Aorta (tissue), 5 donors: ENCODE measurements around the gene MYO7B. TPM values are rescaled to one million over a fixed set of nuclear protein-coding genes. Genes with fewer than 3 reads are reported as not detected.

ENCODE experiments used
- ATAC-seq: fragments of 200-7000 bp; cut with Tn5 transposase; one replicate; pipeline ENCODE4 v1.9.1; 2022; ENCODE audit warnings: moderate library complexity; ENCODE audit not compliant: low FRiP score
- DNase-seq, 2 donors: peaks; one replicate each; pipeline ENCODE4 v3.0.0-alpha.2; 2020
- H3K27ac ChIP-seq, 2 donors: one replicate each; pipeline ENCODE4 v1.5.1; 2013; ENCODE audit warnings: low read length in 2 of 2, mild to moderate bottlenecking in 2 of 2, moderate library complexity in 2 of 2, control low read depth in 1 of 2, inconsistent platforms in 1 of 2, low read depth in 1 of 2
- H3K27me3 ChIP-seq, 2 donors: one replicate each; pipeline ENCODE4 v1.6.1; 2013; ENCODE audit warnings: control low read depth in 1 of 2, low read length in 1 of 2, mild to moderate bottlenecking in 1 of 2, moderate library complexity in 1 of 2; ENCODE audit not compliant: insufficient read depth in 2 of 2, control insufficient read depth in 1 of 2
- H3K36me3 ChIP-seq, 2 donors: one replicate each; pipeline ENCODE4 v1.6.1; 2013; ENCODE audit warnings: control low read depth in 1 of 2, low read length in 1 of 2, mild to moderate bottlenecking in 1 of 2; ENCODE audit not compliant: insufficient read depth in 2 of 2, control insufficient read depth in 1 of 2
- H3K4me1 ChIP-seq, 2 donors: one replicate each; pipeline ENCODE4 v1.6.1; 2013; ENCODE audit warnings: low read length in 2 of 2, control low read depth in 1 of 2, mild to moderate bottlenecking in 1 of 2, moderate library complexity in 1 of 2; ENCODE audit not compliant: insufficient read depth in 2 of 2, control insufficient read depth in 1 of 2
- H3K4me3 ChIP-seq, 2 donors: one replicate each; pipeline ENCODE4 v1.5.1; 2013; ENCODE audit warnings: low read length in 2 of 2, control low read depth in 1 of 2, mild to moderate bottlenecking in 1 of 2
- H3K9me3 ChIP-seq: one replicate; pipeline ENCODE4 v1.6.1; 2013; ENCODE audit warnings: mild to moderate bottlenecking, low read length; ENCODE audit not compliant: control insufficient read depth
- WGBS, 2 donors: extraction: QIAGEN DNeasy Blood & Tissue Kit; methylation state at CpG; one replicate each; pipeline ENCODE4 v1.1.7; 2013; 5-methylcytosine and 5-hydroxymethylcytosine counted together
- intact Hi-C, 2 donors: fragments of 100-400 bp; cut with DNase I; formaldehyde crosslinking; loops; one replicate each; pipeline versions ENCODE4 v1.14.2 to v1.15.0; 2022
- polyA plus RNA-seq, 2 donors: library from polyadenylated mRNA; stranded (reverse); fragments of 200-250 nt; gene quantifications; one replicate each; pipeline ENCODE4 v1.2.3, GENCODE V29; 2013
- total RNA-seq, 2 donors: library from RNA; stranded (reverse); fragmentation: NEBNext Ultra II Directional; extraction: Animal tissue kit (Norgen Biotek cat#: 25700); gene quantifications; one replicate each; pipeline ENCODE4 v1.2.1, GENCODE V29; 2021
- donor health status: healthy with polysubstance abuse.
- donor health status: Bipolar disorder and iron deficiency.
- donor health status: DM: no; HTN: no; CAD: no.
- donor health status: DM: no; HTN: no; CAD: no.
- donor health status: DM: yes; HTN: yes; CAD: no.

Gene MYO7B
- total and polyA plus RNA-seq, 4 donors = 0.32 to 26.3 (median 1.6) TPM

DNA sequence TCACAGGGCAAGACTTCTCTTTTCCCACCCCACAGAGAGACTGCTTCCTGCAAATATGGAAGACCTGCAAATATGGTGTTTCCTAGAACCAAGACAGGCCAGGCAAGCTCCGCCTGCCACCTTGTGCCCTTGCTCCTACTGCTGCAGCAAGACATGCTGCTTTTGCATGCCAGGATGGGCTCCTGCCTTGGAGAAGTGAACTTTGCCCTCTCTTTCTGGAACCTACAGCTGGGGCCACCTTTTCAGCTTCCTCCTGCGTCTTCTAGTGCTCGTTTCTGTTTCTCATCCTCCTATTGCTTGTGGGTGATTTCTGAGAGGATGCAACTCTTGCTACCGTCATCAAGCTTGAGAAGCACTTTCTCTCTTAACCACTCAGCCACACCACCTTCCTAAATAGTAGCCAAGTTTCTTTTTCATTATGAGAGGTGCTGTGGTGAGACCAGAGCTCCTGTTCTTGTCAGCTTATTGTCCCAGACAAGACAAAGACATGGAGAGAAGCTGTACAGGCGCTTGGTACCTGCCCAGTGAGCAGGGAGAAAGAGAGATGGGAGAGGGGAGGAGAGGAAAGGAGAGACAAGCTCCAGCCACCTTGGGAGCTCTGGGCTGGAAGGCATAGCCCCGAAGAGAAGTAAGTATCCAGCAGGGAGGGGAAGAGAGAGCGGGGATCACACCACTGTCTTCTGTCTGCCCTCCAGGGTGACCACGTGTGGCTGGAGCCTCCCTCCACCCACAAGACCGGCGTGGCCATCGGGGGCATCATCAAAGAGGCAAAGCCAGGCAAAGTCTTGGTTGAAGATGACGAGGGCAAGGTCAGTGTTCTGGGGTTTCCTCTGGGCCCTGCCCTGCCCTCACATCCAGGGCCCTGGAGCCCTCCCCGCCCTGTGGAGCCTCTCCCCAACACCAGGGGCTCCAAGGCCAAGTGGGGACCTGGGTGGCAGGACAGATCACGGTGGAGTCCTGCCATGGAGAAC, 28.3 kb downstream of the MYO7B start:
- H3K4me3 ChIP-seq = no peak overlapping the region
- ATAC-seq = no peak

DNA sequence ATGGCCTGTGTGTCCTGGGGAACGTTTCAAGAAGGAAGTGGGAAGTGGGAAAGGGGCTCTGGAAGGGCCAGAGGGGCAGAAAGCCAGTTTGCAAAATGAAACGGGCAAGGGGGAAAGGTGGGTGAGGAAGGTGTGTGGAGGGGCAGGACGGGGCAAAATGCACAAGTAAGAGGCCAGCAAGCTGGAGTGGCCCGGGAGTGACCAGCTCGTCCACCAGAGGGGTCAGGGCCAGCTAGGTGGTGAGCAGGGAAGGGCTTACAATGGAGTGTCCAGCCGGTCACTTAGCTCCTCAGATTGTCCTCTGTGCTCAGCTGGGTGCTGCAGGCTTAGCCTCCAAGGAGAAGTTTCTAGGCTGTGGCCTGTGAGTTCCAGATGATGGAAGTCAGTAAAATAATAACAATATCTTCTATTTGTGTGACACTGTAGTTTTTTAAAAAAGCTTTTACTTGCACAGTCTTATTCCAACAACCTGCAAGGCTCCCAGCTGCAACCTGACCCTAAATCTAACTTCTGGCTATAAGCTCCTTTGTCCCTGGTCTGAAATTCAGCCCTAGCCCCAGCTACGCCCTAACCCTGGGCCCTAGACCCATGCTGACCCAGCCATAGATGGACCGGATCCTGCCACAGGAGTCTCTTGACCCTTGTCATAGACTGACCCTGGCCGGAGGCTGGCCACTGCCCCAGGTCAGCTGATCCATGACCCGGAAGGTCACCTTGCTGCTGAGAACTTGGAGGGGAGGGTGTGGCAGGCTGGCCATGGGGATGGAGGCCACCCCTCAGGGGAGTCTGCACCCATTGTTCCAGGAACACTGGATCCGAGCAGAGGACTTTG, 29.2 kb downstream of the MYO7B start:
- DNase-seq = no peak
- Histone ChIP-seq H3K27me3 (no peaks in the 10 kb centered on the region), H3K4me3 (no peak overlapping the region), H3K36me3 (no peaks in the 10 kb centered on the region), H3K27ac (no peak overlapping the region), H3K9me3 (no peaks in the 10 kb centered on the region), H3K4me1 (peaks cover under 1 to 5% of the 10 kb centered on the region in 2 donors)
- WGBS, 2 donors = 95 to 98% methylated on average over 11 of the region's 11 CpGs
- intact Hi-C loops = loop anchor here (5.0 to 10.0 kb wide), 2 partner anchors 37 to 140 kb away; partner anchors contain the start of gene IWS1 (in 1 of the 2)
- ATAC-seq = no peak

More for the DNA sequence above, 28.3 kb downstream of the MYO7B start:
- DNase-seq = no peak
- intact Hi-C loops = loop anchor here in 1 of 2 donors (10.0 kb wide), 1 partner anchor 139 kb away; no protein-coding TSS in a partner anchor
- Histone ChIP-seq H3K27ac (no peak overlapping the region), H3K4me1 (peaks cover 0 to 8% of the 10 kb centered on the region in 2 donors), H3K27me3 (no peaks in the 10 kb centered on the region), H3K36me3 (no peaks in the 10 kb centered on the region), H3K9me3 (no peaks in the 10 kb centered on the region)
- 88% methylated on average over 14 of the region's 14 CpGs for WGBS, 2 donors

DNA sequence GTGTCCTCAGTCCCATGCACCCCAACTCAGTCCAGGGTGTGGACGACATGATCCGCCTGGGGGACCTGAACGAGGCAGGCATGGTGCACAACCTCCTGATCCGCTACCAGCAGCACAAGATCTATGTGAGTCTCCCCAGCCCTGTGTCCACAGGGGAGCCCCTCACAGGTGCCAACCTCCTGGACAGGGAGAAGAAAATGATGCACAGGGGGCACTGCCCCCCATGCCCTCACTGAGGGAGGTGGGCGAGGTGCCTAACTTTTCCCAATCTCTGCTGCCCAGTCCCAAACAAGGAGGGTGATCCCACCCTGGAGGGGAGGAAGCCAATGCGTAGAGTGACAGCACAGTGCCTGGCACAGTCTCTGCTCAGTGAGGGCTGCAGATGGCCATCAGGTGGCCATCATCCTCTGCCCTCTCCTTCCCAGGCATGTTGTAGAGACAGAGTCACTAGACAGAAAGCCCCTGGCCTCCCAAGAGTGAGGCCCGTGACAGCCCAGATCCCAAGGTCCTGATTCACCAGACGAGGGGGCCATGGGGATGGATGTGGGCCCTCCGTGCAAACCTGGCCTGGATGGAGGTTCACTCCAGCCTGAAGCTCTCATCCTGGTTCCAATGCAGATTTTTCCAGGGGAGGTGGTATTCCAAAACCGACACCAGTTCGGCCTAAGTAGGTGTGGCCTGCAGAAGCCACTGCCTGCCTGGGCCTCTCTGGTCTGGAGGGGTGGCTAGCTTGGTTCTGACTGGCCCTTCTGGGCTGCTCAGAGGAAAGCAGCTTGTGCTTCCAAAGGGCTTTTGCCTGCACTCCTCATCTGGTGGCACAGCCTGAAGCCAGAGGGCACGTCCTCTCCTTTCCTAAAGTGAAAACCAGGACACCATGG, 30.0 kb downstream of the MYO7B start:
- no peaks in the 10 kb centered on the region for H3K27me3 ChIP-seq
- no peak overlapping the region for H3K4me3 ChIP-seq
- ATAC-seq (no peak), DNase-seq (no peak)
- no peaks in the 10 kb centered on the region for H3K36me3 ChIP-seq
- no peaks in the 10 kb centered on the region for H3K9me3 ChIP-seq
- intact Hi-C loops = loop anchor here (5.0 to 10.0 kb wide), 2 partner anchors 38 to 141 kb away; partner anchors contain the start of gene IWS1 (in 1 of the 2)
- H3K27ac ChIP-seq = no peak overlapping the region
- peaks cover 3 to 5% of the 10 kb centered on the region in 2 donors for H3K4me1 ChIP-seq
- WGBS, 2 donors = 95 to 96% methylated on average over 12 of the region's 12 CpGs

DNA sequence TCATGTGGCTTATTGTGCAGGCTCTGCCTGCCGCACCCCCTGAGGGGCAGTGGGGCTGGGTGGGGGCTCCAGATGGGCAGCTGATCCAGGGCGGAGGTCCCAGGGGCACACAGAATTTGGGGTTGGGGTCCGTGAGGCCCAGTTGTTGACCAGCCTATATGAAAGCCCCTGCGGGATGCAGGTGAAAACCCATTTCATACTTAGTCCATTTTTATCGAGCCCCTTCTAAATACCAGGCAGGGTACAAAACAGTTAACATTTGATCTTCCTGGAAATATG, 30.6 kb downstream of the MYO7B start:
- intact Hi-C loops = loop anchor here (5.0 to 10.0 kb wide), 2 partner anchors 39 to 141 kb away; partner anchors contain the start of gene IWS1 (in 1 of the 2)
- Histone ChIP-seq H3K27ac (no peak overlapping the region), H3K27me3 (no peaks in the 10 kb centered on the region), H3K9me3 (no peaks in the 10 kb centered on the region), H3K4me3 (no peak overlapping the region), H3K4me1 (peaks cover 3 to 5% of the 10 kb centered on the region in 2 donors), H3K36me3 (no peaks in the 10 kb centered on the region)
- ATAC-seq = no peak
- no peak for DNase-seq
- WGBS, 2 donors = 98 to 99% methylated on average over 5 of the region's 5 CpGs

DNA sequence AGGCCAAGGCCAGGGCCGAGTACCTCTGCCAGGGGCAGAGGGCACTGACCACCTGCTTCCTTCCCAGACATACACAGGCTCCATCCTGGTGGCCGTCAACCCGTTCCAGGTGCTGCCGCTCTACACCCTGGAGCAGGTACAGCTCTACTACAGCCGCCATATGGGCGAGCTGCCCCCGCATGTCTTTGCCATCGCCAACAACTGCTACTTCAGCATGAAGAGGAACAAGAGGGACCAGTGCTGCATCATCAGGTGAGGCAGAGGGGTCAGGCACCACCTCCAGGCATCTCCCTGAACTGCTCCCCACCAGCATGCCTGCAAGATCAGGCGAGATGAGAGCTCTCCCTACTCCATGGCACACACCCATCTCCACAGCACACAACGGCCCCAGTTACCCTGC, 31.1 kb downstream of the MYO7B start:
- WGBS, 2 donors = 96% methylated on average over 10 of the region's 10 CpGs
- Histone ChIP-seq H3K36me3 (no peaks in the 10 kb centered on the region), H3K27ac (no peak overlapping the region), H3K9me3 (no peaks in the 10 kb centered on the region), H3K4me1 (peaks cover 3 to 5% of the 10 kb centered on the region in 2 donors), H3K27me3 (no peaks in the 10 kb centered on the region), H3K4me3 (no peak overlapping the region)
- intact Hi-C loops = loop anchor here (5.0 to 10.0 kb wide), 2 partner anchors 39 to 142 kb away; partner anchors contain the start of gene IWS1 (in 1 of the 2)
- no peak for ATAC-seq
- no peak for DNase-seq

DNA sequence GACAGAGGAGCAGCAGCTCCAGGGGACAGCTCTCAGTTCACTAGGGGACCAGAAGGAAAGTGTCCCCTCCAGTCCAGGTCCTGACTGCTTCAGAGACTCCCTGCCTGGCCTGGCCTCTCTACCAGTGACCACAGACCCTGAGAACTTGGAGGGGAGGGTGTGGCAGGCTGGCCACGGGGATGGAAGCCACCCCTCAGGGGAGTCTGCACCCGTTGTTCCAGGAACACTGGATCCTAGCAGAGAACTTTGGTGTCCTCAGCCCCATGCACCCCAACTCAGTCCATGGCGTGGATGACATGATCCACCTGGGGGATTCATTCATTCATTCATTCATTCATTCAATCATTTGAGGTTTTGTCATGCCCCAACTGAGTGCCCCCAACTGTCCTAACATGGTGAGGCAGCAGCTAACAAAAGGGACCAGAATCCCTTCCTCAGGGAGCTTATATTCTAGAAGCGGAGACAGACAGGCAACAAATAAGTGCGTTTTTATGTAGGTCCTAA, 31.9 kb downstream of the MYO7B start:
- intact Hi-C loops = loop anchor here (5.0 to 10.0 kb wide), 2 partner anchors 40 to 143 kb away; partner anchors contain the start of gene IWS1 (in 1 of the 2)
- Histone ChIP-seq H3K4me1 (peaks cover 3 to 5% of the 10 kb centered on the region in 2 donors), H3K36me3 (no peaks in the 10 kb centered on the region)

DNA sequence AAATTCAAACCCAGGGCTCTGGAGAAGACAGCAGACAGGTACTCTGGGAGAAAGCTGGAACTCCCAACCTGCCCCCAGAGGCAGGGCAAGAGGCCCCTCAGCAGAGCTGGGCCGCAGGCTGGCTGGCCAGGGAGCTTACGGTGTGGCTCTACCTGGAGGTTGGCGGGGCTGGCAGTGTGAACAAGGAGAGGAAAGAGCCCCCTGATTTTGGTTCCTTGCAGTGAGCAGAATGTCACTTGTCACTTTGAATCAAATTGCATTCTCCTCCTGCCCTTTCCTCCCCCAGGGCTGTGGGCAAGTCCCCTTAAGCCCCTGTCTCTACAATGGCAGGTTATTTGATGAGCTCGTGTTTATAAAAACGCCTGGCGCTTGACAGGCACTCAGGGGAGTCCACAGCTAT, 32.6 kb downstream of the MYO7B start:
- no peaks in the 10 kb centered on the region for H3K36me3 ChIP-seq
- intact Hi-C loops = loop anchor here (2.0 to 10.0 kb wide), 3 partner anchors 41 to 143 kb away; partner anchors contain the start of gene IWS1 (in 2 of the 2)
- peak overlapping the region; percentile 31 to 68 for H3K27ac ChIP-seq
- no peak overlapping the region for H3K4me3 ChIP-seq
- H3K4me1 ChIP-seq = peaks cover 3 to 5% of the 10 kb centered on the region in 2 donors
- no peaks in the 10 kb centered on the region for H3K27me3 ChIP-seq
- ATAC-seq = no peak
- WGBS, 2 donors = 58 to 60% methylated on average over 6 of the region's 6 CpGs
- no peak for DNase-seq
- H3K9me3 ChIP-seq = no peaks in the 10 kb centered on the region

More for the DNA sequence above, 31.9 kb downstream of the MYO7B start:
- no peak overlapping the region for H3K4me3 ChIP-seq
- ATAC-seq (no peak), DNase-seq (no peak)
- H3K27ac ChIP-seq = no peak overlapping the region
- WGBS, 2 donors = 94% methylated on average over 5 of the region's 5 CpGs
- H3K27me3 ChIP-seq = no peaks in the 10 kb centered on the region
- no peaks in the 10 kb centered on the region for H3K9me3 ChIP-seq
